Ovary (tissue), 3 donors: ENCODE results near the gene PINLYP.

Source experiments
- EP300 ChIP-seq: sonication (generic); formaldehyde crosslinking; IDR thresholded peaks from one replicate; pipeline ENCODE4 v1.6.1; 2017; ENCODE audit warnings: antibody characterized with exemption
- POLR2A ChIP-seq: fragments of 450-650 bp; IDR thresholded peaks from one replicate; pipeline ENCODE4 v1.6.1; 2017; ENCODE audit warnings: antibody characterized with exemption, mild to moderate bottlenecking, moderate library complexity
- TF ChIP-seq, protein P1 (sequence below), 3 donors: fragments of 450-650 bp in 2 of 3; fragments of 200-600 bp in 1 of 3; IDR thresholded peaks; one replicate each; pipeline versions ENCODE4 v1.5.1 to v1.8.0; 2016 to 2022; ENCODE audit warnings: antibody characterized with exemption in 3 of 3, mild to moderate bottlenecking in 1 of 3
- donor health status: DM: no; HTN: no; CAD: no.

DNA sequence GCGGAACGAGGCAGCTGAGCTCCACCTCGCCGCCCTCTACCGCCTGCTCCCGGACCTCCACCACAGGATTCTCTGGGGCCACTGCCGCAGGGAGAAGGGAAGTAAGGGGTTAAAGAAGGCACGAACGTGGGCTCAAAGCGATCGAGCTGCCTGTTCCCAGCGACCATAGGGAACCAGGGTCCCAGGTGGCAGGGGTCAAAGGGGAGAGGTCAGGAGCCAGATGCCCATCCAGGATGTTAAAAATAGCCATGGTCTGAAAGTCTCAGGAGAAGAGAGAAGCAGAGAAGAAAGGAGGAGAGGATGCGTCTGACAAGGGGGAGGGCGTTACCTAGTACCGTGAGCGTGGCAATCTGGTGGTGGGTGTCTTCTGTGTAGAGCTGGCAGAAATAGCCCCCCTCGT lies 51.2 kb downstream of the PINLYP start:
- TF ChIP-seq EP300 (no peak), POLR2A (no peak)
- TF ChIP-seq, protein P1, sequence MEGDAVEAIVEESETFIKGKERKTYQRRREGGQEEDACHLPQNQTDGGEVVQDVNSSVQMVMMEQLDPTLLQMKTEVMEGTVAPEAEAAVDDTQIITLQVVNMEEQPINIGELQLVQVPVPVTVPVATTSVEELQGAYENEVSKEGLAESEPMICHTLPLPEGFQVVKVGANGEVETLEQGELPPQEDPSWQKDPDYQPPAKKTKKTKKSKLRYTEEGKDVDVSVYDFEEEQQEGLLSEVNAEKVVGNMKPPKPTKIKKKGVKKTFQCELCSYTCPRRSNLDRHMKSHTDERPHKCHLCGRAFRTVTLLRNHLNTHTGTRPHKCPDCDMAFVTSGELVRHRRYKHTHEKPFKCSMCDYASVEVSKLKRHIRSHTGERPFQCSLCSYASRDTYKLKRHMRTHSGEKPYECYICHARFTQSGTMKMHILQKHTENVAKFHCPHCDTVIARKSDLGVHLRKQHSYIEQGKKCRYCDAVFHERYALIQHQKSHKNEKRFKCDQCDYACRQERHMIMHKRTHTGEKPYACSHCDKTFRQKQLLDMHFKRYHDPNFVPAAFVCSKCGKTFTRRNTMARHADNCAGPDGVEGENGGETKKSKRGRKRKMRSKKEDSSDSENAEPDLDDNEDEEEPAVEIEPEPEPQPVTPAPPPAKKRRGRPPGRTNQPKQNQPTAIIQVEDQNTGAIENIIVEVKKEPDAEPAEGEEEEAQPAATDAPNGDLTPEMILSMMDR (IDR thresholded peaks at IDR 0.05), result no peak
